Peyer's patch (tissue), 4 donors: ENCODE results near the gene SIGLEC1. TPM values are rescaled to one million over a fixed set of nuclear protein-coding genes. Genes with fewer than 3 reads are reported as not detected.

Experiments
- DNase-seq, 3 donors: peaks; one replicate each; pipeline ENCODE4 v3.0.0-alpha.2; 2017 to 2019
- H3K27ac ChIP-seq, 4 donors: fragments of 200-600 bp; sonication (generic); one replicate each; pipeline ENCODE4 v1.5.1; 2016 to 2019
- H3K27me3 ChIP-seq, 2 donors: fragments of 200-600 bp; sonication (generic); one replicate each; pipeline ENCODE4 v1.5.1; 2019
- H3K36me3 ChIP-seq, 3 donors: fragments of 200-600 bp; sonication (generic); one replicate each; pipeline ENCODE4 v1.5.1; 2016 to 2019
- H3K4me1 ChIP-seq, 4 donors: fragments of 200-600 bp; sonication (generic); one replicate each; pipeline ENCODE4 v1.5.1; 2016 to 2019
- H3K4me3 ChIP-seq, 4 donors: fragments of 200-600 bp; sonication (generic); 1 replicate in 3 of 4; 2 replicates in 1 of 4; pipeline ENCODE4 v1.5.1; 2016 to 2019; ENCODE audit warnings: mild to moderate bottlenecking in 1 of 4
- H3K9me3 ChIP-seq, 4 donors: fragments of 200-600 bp; sonication (generic); one replicate each; pipeline ENCODE4 v1.5.1; 2016 to 2019; ENCODE audit warnings: mild to moderate bottlenecking in 1 of 4
- CTCF ChIP-seq, 6 experiments: fragments of 450-650 bp in 4 of 6; fragments of 200-600 bp in 2 of 6; sonication (generic) in 1 of 6; IDR thresholded peaks; one replicate each; pipeline ENCODE4 v1.5.1; 2017 to 2019; ENCODE audit warnings: antibody characterized with exemption in 6 of 6, mild to moderate bottlenecking in 3 of 6, moderate library complexity in 1 of 6
- POLR2A ChIP-seq, 2 donors: fragments of 450-650 bp; IDR thresholded peaks; one replicate each; pipeline ENCODE4 v1.5.1; 2017; ENCODE audit warnings: antibody characterized with exemption in 2 of 2, mild to moderate bottlenecking in 2 of 2, moderate library complexity in 2 of 2
- total RNA-seq, 4 donors: library from RNA; depleted of rRNA; stranded (reverse); fragments of >200 nt; gene quantifications; one replicate each; pipeline ENCODE4 v1.1.0, GENCODE V29; 2016

SIGLEC1 gene
- total RNA-seq, 4 donors from 2014 or later, result 2.3 to 10.7 (median 7.8) TPM

DNA sequence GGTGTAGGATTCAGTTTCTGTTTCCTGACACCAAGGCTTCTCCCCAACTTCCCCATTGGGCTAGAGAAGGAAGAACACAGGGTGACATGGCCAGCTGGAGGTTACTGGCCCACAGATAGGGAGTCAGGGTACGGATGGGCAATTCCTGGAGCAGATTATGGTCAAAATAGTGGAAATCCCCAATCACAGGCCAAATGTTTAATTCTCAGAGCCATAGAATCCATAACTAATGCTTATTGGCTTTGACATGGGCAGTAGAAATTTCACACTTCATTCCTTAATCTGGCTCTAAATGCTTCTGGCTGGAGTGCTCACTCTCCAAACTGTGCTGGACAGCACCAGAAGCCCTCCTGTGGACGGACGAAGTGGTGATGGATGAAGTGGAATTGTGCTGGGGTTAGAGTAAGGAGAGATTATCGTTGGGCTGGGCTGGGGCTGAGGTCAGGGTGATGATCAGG, 887 bp downstream of the SIGLEC1 start:
- H3K27ac ChIP-seq, result no peak overlapping the region
- H3K4me1 ChIP-seq, result no peaks in the 10 kb centered on the region
- no peaks in the 10 kb centered on the region for H3K9me3 ChIP-seq
- H3K27me3 ChIP-seq, result no peaks in the 10 kb centered on the region
- no peak for DNase-seq
- TF ChIP-seq POLR2A (IDR thresholded peaks at IDR 0.05) (no peak), CTCF (IDR thresholded peaks at IDR 0.05) (no peak)
- no peaks in the 10 kb centered on the region for H3K36me3 ChIP-seq
- peak overlapping the region in 1 of 4 donors; percentile 11 for H3K4me3 ChIP-seq

DNA sequence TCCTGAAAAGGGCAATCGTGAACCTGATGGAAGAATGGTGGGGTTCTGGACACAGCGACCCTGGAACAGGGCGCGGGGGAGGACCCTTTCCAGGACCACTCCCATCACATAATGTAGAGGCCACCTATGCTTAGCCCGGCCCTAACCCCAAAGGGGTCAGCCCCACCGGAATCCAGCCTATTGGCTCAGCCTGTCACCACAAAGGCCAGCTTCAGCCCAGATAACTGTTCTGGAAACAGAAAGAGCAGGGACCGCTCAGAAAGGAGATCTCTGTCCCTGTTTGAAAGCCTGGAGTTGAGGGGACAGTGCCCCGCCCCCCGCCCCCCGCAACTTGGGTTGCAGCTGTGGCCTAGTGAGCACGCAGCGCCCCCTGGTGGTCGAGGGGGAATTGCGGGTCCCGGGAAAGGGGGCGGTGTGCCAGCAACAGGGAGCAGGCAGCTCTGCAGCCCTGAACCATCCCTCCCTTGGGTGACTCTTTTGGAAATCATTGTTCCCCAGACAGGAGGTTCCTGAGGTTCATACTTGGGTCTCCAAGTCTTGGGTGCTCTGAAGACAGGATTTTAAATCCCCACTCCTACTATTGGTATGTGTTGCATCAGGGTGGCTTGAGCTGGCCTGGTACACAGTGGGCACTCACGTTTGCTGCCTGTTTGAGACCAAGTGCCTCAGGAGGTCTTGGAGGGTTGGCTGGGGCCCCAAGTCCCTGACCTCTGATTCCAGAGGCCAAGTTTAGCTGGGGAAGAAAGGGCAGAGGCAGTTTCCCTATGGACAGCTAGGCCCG, 1.5 kb downstream of the SIGLEC1 start:
- H3K9me3 ChIP-seq, result no peaks in the 10 kb centered on the region
- TF ChIP-seq CTCF (IDR thresholded peaks at IDR 0.05) (peak; percentile 72 to 91 (median 78)), POLR2A (IDR thresholded peaks at IDR 0.05) (no peak)
- H3K27ac ChIP-seq, result no peak overlapping the region
- peak overlapping the region in 1 of 4 donors; percentile 17 for H3K4me3 ChIP-seq
- peak; percentile 53 to 81 (median 80) for DNase-seq
- no peaks in the 10 kb centered on the region for H3K4me1 ChIP-seq
- no peaks in the 10 kb centered on the region for H3K27me3 ChIP-seq
- H3K36me3 ChIP-seq, result no peaks in the 10 kb centered on the region

DNA sequence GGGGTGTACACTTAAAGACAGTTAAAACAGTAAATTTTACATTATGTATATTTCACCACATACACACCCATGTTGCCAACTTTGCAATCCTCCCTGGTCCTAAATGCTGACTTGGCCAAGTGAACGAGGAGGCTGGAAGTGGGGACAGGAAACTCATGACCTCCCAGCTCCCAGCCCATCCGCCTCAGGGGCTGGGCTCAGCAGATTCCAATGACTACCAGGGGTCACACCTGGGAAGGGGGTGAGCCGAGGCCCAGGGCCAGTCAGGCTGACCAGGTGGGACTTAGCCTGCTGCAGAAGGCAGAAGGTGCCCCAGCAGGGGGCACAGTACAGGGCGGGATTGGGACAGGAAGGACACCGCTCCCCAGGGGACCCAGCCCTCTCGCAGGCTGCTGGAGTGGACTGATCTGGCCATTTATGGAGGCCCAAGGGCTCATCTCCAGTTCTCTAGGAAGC, 2.4 kb downstream of the SIGLEC1 start:
- H3K36me3 ChIP-seq, result no peaks in the 10 kb centered on the region
- no peaks in the 10 kb centered on the region for H3K27me3 ChIP-seq
- H3K9me3 ChIP-seq, result no peaks in the 10 kb centered on the region
- TF ChIP-seq CTCF (IDR thresholded peaks at IDR 0.05) (no peak), POLR2A (IDR thresholded peaks at IDR 0.05) (no peak)
- no peak for DNase-seq
- H3K27ac ChIP-seq, result no peak overlapping the region
- no peak overlapping the region for H3K4me3 ChIP-seq
- H3K4me1 ChIP-seq, result no peaks in the 10 kb centered on the region

- no peaks in the 10 kb centered on the region for H3K4me1 ChIP-seq
- no peaks in the 10 kb centered on the region for H3K36me3 ChIP-seq
- H3K27ac ChIP-seq, result no peak overlapping the region
- no peak overlapping the region for H3K4me3 ChIP-seq
- H3K27me3 ChIP-seq, result no peaks in the 10 kb centered on the region
- DNase-seq, result no peak
- TF ChIP-seq CTCF (IDR thresholded peaks at IDR 0.05) (no peak), POLR2A (IDR thresholded peaks at IDR 0.05) (no peak)
- H3K9me3 ChIP-seq, result no peaks in the 10 kb centered on the region
Measured at GRCh38 chr20:3707508-3707899, 4.9 kb downstream of the SIGLEC1 start.

DNA sequence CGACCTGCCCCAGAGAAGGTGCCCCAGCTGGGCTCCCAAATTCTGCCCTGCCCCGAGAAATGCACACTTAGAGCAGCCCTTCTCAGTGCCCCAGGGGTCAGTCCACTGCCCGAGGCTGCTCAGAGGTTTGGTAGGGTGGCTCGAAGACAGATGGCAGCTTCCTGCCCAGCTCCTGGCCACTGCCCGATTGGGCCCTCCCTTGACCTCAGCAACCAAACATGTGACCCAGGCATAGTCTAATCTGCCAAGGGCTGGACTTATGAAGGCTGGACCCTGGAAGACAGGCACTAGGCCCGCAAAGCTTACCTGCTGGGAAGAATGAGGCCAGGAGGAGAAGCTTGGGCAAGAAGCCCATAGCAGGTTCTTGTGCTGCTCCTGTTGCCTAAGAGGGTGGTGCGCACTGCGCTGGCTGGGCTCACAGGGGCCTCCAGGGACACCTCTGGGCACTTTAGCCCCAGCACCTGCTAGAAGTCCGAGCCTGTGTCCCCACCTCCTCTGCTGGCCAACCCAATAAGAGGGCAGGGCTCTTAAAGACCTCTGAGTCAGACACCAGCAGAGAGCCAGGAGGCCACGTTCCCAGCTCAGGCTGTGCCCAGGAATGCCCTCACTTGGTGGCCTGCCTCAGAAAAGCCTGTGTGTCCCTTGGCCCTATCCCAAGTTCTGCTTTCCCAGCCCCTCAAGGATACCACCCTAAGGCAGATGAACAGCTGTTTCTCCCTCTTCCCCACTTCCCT, 5.5 kb downstream of the SIGLEC1 start:
- Histone ChIP-seq H3K36me3 (no peaks in the 10 kb centered on the region), H3K4me1 (no peaks in the 10 kb centered on the region), H3K27ac (no peak overlapping the region), H3K4me3 (no peak overlapping the region), H3K27me3 (no peaks in the 10 kb centered on the region), H3K9me3 (no peaks in the 10 kb centered on the region)
- TF ChIP-seq POLR2A (IDR thresholded peaks at IDR 0.05), result no peak
- TF ChIP-seq CTCF (IDR thresholded peaks at IDR 0.05), result no peak
- no peak for DNase-seq
